HFF-Myc (cell line): Measurements from ENCODE around the gene RREB1.

Experiments
- DNase-seq: peaks from one replicate; pipeline ENCODE4 v3.0.0-alpha.2; 2011; ENCODE audit warnings: low read depth; ENCODE audit errors: extremely low read depth
- H3K4me3 ChIP-seq: replicated peaks from 2 replicates; pipeline ENCODE4 v1.5.1; 2011; ENCODE audit warnings: low read depth, mild to moderate bottlenecking, control low read depth, low read length
- TF ChIP-seq, protein P1 (sequence below): IDR thresholded peaks from 2 replicates; pipeline ENCODE4 v1.5.1; 2012; ENCODE audit warnings: mild to moderate bottlenecking, low read depth, low read length, control low read depth; ENCODE audit errors: missing control alignments

RREB1 gene

DNA sequence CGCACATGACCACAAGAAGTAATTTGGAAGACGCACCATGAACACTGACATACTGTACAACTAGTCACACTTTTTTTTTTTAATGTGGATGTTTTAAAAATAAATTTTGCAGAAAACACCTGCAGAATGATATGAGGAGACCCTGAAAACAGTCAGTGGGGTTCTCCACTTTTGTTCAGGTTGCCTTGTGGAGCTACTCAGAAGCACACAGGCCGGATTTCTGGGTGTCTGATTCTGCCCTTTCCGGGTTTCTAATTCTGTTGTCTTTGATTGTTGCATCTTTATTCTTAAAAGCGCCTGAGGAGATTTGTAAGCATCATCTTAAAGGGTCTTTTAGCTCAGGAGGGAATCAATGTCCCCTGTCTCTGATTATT is 130.8 kb downstream of the RREB1 start:
- TF ChIP-seq, protein P1, sequence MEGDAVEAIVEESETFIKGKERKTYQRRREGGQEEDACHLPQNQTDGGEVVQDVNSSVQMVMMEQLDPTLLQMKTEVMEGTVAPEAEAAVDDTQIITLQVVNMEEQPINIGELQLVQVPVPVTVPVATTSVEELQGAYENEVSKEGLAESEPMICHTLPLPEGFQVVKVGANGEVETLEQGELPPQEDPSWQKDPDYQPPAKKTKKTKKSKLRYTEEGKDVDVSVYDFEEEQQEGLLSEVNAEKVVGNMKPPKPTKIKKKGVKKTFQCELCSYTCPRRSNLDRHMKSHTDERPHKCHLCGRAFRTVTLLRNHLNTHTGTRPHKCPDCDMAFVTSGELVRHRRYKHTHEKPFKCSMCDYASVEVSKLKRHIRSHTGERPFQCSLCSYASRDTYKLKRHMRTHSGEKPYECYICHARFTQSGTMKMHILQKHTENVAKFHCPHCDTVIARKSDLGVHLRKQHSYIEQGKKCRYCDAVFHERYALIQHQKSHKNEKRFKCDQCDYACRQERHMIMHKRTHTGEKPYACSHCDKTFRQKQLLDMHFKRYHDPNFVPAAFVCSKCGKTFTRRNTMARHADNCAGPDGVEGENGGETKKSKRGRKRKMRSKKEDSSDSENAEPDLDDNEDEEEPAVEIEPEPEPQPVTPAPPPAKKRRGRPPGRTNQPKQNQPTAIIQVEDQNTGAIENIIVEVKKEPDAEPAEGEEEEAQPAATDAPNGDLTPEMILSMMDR = no peak
- H3K4me3 ChIP-seq = no peak overlapping the region
- DNase-seq = no peak

DNA sequence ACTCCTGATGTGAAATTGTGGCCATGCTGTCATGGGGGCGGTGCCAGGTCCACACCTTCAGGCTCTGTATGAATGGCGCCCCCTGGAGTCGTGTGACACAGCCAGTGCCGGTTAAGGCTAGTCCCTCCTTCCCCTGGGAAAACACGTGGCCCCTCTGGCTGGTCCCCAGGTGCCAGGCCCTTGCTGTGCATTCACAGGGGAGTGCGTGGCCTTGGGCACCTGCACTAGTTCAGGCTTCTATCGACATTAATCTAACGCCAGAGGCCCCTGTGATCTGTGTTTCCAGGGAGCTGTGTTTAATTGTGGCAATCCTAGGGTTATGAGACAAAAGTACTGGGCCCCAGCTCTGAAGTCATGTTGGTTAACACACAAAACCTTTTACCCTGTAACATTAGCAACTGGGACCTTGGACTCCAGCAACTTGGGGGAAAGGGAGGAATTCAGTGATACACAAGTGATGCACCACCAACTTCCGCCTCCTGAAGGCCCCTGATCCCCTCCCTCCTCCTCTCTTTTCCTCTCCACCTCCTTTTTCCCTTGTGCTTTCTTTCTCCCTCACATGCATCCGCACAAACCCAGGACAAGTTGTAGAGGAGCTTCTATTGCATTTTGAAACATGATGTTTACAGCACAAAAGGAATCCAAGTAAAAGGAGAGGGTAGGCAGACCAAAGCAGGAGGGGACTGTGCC is 131.3 kb downstream of the RREB1 start:
- TF ChIP-seq, protein P1 = peak; percentile 74
- H3K4me3 ChIP-seq = no peak overlapping the region
- peak; percentile 46 for DNase-seq

GRCh38 chr6:7239590-7239948 is 131.8 kb downstream of the RREB1 start:
- no peak overlapping the region for H3K4me3 ChIP-seq
- TF ChIP-seq, protein P1 = no peak
- no peak for DNase-seq

- TF ChIP-seq, protein P1 = no peak
- H3K4me3 ChIP-seq = no peak overlapping the region
- DNase-seq = no peak
These were observed 132.6 kb downstream of the RREB1 start for GRCh38 chr6:7240351-7240750.

DNA sequence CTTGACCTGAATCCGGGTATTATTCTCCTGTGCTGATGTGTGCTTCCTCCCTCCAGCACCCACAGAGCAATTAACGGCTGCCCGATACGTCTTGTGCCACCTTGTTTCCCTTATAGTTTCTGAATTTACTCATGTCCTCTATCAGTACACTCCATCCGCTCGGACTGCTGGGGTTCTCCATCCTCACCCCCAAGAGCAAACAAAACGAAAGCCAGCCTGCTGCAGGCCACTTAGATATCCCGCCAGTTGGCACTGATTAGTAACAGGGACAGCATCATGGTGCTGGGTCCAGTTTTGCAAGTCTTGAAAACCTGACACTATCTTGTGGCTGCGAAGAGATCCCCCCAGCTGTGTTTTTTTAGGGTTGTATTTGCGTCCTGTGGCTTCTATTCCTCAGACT is 133.4 kb downstream of the RREB1 start:
- H3K4me3 ChIP-seq = no peak overlapping the region
- no peak for DNase-seq
- TF ChIP-seq, protein P1 = no peak

DNA sequence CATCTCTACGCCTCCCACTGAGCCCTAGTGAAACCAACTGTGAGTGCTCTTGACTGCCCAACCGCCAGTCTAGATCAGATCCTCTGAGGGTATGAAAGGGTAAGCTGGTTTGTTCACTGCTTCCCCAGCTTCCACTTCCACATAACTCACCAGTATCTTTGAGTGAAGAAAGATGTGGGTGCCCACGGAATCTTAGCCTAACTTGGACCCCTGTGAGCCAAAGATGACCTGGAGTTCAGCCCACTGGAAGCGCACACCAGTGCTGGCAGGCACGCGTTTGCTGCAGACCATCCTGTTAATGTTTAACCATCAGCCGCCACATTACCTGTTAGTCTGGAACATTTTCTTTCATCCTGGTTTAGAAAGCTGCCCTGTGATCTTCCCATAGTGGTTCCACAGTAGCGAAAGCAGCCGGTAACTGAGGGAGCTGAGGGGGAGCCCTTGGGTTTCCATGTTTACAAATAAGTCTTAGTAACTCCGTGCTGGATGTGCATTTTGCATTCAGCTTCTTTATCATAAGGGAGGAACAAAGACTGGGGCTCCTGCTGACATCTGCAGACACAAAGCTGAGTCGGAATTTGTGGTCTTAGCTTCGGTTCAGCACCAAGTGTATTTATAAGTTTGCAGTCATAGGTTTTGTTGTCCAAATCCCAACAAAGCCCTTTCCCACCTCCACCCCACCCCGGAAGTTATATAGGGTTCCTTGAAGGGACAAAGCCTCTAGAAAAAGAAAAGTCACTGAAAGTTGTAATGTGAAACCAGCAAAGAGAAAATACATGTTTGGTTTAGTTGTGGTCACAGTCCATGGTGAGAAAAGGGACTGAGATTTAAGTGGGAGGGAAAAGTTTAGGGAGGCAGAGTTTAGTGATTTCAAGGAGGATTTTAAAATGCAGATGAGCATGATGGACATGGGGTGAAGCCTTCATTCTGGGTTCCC is 134.2 kb downstream of the RREB1 start:
- TF ChIP-seq, protein P1 = no peak
- no peak for DNase-seq
- H3K4me3 ChIP-seq = no peak overlapping the region
